ENCODE results near the gene KCTD8.
"Not testable (repeated sequence)": the region's sequence is repeated elsewhere in the genome, so short reads cannot be mapped to it uniquely, and the experiment has no call there.

KCTD8 gene

DNA sequence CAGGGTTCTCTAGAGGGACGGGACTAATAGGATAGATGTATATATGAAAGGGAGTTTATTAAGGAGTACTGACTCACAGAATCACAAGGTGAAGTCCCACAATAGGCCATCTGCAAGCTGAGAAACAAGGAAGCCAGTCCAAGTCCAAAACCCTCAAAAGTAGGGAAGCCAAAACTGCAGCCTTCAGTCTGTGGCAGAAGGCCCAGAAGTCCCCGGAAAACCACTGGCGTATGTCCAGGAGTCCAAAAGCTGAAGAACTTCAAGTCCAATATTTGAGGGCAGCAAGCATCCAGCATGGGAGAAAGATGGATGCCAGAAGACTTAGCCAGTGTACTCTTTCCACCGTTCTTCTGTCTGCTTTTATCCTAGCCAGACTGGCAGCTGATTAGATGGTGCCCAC is 227.2 kb downstream of the KCTD8 start:
- no peaks in the 10 kb centered on the region for H3K4me1 ChIP-seq
- no peaks in the 10 kb centered on the region for H3K36me3 ChIP-seq
- H3K9me3 ChIP-seq: no peaks in the 10 kb centered on the region
- H3K27me3 ChIP-seq: no peaks in the 10 kb centered on the region
- TF ChIP-seq, protein P1, sequence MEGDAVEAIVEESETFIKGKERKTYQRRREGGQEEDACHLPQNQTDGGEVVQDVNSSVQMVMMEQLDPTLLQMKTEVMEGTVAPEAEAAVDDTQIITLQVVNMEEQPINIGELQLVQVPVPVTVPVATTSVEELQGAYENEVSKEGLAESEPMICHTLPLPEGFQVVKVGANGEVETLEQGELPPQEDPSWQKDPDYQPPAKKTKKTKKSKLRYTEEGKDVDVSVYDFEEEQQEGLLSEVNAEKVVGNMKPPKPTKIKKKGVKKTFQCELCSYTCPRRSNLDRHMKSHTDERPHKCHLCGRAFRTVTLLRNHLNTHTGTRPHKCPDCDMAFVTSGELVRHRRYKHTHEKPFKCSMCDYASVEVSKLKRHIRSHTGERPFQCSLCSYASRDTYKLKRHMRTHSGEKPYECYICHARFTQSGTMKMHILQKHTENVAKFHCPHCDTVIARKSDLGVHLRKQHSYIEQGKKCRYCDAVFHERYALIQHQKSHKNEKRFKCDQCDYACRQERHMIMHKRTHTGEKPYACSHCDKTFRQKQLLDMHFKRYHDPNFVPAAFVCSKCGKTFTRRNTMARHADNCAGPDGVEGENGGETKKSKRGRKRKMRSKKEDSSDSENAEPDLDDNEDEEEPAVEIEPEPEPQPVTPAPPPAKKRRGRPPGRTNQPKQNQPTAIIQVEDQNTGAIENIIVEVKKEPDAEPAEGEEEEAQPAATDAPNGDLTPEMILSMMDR (IDR thresholded peaks at IDR 0.05; ENCODE audit: low read depth, low read length): no peak
- no peak overlapping the region for H3K4me3 ChIP-seq (ENCODE audit: low read depth, low read length)
- no peak for DNase-seq

DNA sequence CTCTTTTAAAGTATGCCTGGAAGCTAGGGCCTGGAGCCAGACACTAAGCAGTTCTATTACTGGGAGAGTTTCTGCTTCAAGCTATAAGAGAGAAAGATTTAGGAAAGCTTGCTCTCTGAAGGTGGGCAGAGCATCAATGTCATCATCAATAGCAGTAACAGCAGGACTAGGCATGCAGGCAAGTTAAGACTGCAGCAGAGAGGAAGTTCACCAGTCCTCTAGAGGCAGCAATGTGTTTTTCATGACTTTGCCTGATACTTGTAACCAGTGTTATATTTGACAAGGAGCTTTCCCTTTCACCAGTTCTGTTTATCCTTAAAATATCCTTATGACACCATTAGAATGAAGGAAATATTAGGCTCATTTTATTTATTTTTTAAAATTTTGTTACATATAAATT is 237.9 kb downstream of the KCTD8 start:
- H3K36me3 ChIP-seq: no peaks in the 10 kb centered on the region
- no peak overlapping the region for H3K4me3 ChIP-seq (ENCODE audit: low read depth, low read length)
- no peaks in the 10 kb centered on the region for H3K9me3 ChIP-seq
- H3K4me1 ChIP-seq: no peaks in the 10 kb centered on the region
- TF ChIP-seq, protein P1 (IDR thresholded peaks at IDR 0.05; ENCODE audit: low read depth, low read length): no peak
- H3K27me3 ChIP-seq: no peaks in the 10 kb centered on the region
- no peak for DNase-seq

DNA sequence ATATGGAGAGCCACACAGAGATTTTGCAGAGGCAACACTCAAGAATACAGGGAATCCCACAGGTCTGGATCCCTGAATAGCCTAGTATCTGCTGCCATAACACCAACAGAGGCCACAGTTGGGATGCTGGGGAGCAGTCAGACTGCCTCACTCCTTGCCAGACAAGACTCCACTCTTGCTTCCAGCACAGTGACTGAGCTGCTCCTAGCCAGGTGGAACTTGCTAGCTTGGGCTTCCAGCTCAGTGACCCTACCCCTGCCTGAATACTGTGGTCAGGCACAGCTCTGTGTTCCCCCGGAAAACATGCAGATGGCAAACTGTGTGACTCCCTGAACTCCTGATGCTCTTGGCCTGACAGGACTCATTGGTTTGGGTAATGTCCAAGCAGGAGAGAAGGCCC is 251.8 kb downstream of the KCTD8 start:
- TF ChIP-seq, protein P1 (IDR thresholded peaks at IDR 0.05; ENCODE audit: low read depth, low read length): no peak

DNA sequence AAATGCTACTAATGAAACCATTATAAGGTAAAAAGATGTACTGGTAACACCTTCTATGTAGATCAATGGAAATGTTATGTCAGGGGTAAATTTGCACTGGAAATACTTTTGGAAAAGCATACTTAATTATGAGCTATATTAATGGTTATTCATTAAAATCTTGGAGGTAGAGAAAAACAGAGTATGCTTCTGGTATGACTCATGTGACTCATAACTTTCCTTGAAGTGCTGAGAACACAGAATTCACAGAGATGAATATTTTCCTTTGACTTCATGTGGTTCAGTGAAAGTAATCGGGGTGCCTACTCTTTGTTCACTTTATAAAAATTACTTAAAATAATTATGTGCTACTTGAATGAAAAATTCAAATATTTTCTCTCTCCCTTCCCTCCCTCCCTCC is 254.2 kb downstream of the KCTD8 start:
- Histone ChIP-seq H3K9me3 (no peaks in the 10 kb centered on the region), H3K4me3 (ENCODE audit: low read depth, low read length) (no peak overlapping the region), H3K27me3 (no peaks in the 10 kb centered on the region), H3K36me3 (no peaks in the 10 kb centered on the region), H3K4me1 (no peaks in the 10 kb centered on the region)
- TF ChIP-seq, protein P1 (IDR thresholded peaks at IDR 0.05; ENCODE audit: low read depth, low read length): no peak
- DNase-seq: no peak

More for the DNA sequence above, 251.8 kb downstream of the KCTD8 start:
- no peak for DNase-seq
- Histone ChIP-seq H3K36me3 (no peaks in the 10 kb centered on the region), H3K4me3 (ENCODE audit: low read depth, low read length) (no peak overlapping the region), H3K27me3 (no peaks in the 10 kb centered on the region), H3K9me3 (no peaks in the 10 kb centered on the region), H3K4me1 (no peaks in the 10 kb centered on the region)

DNA sequence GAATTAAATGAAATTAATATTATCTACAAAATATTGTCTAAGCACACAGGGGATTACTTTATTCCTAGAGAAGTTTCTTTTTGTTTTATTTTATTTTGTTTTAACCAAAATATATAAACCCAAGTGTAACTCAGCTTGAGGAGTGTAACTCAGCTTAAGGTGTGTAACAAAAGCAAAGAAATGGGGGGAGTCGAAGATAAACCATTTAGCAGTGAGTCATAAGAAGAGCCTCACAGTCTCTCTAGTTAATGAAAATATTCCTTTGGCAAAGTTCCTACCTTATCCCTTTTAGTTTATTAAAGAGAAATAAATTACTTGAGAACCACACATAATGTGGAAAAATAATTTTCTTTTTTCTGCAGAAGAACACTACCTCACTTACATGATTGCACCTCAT is 261.8 kb downstream of the KCTD8 start:
- H3K4me3 ChIP-seq (ENCODE audit: low read depth, low read length): no peak overlapping the region
- H3K9me3 ChIP-seq: no peaks in the 10 kb centered on the region
- DNase-seq: no peak
- no peaks in the 10 kb centered on the region for H3K36me3 ChIP-seq
- no peaks in the 10 kb centered on the region for H3K27me3 ChIP-seq
- TF ChIP-seq, protein P1 (IDR thresholded peaks at IDR 0.05; ENCODE audit: low read depth, low read length): no peak
- no peaks in the 10 kb centered on the region for H3K4me1 ChIP-seq

DNA sequence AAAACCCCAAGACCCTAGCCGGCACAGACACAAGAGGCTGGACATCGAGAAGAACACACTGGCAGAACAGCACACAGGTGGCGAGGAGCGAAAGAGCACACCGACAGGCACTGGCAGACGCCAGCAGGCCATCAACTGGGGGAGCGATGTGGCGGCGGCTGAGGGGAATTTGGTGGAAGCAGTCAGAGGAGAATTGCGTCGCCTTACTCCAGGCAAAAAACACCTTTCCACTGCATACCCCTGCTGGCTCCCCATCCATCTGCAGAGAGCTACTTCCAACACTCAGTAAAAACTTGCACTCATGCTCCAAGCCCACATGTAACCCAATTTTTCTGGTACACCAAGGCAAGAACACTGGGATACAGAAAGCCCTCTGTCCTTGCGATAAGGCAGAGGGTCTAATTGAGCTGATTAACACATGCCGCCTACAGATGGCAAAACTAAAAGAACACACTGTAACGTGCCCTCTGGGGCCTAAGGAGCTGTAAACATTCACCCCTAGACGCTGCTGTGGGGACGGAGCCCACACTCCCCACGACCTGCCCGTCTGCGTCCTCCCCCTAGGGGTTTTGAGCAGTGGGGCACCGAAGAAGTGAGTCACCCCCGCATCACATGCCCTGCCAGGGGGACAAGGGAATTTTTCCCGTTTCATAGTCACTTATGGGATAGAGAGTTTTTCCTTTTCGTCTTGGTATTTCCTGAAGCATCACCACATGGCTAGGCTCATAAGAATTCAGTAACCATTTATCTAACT is 262.3 kb downstream of the KCTD8 start:
- DNase-seq: no peak
- H3K9me3 ChIP-seq: no peaks in the 10 kb centered on the region
- no peaks in the 10 kb centered on the region for H3K36me3 ChIP-seq
- no peaks in the 10 kb centered on the region for H3K4me1 ChIP-seq
- no peak overlapping the region for H3K4me3 ChIP-seq (ENCODE audit: low read depth, low read length)
- TF ChIP-seq, protein P1 (IDR thresholded peaks at IDR 0.05; ENCODE audit: low read depth, low read length): 0 out of 2 replicates have a peak, but pooled peaks have one; percentile 13
- H3K27me3 ChIP-seq: no peaks in the 10 kb centered on the region

DNA sequence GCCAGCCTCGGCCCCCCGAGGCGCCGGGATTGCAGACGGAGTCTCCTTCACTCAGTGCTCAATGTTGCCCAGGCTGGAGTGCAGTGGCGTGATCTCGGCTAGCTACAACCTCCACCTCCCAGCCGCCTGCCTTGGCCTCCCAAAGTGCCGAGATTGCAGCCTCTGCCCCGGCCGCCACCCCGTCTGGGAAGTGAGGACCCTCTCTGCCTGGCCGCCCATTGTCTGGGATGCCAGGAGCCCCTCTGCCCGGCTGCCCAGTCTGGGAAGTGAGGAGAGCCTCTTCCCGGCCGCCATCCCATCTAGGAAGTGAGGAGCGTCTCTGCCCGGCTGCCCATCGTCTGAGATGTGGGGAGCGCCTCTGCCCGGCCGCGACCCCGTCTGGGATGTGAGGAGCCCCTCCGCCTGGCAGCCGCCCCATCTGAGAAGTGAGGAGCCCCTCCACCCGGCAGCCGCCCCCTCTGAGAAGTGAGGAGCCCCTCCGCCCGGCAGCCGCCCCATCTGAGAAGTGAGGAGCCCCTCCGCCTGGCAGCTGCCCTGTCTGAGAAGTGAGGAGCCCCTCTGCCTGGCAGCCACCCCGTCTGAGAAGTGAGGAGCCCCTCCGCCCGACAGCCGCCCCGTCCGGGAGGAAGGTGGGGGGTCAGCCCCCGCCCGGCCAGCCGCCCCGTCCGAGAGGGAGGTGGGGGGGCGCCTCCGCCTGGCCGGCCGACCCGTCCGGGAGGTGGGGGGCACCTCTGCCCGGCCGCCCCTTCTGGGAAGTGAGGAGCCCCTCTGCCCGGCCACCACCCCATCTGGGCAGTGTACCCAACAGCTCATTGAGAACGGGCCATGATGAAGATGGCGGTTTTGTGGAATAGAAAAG is 266.9 kb downstream of the KCTD8 start:
- not testable (repeated sequence) for DNase-seq; H3K27me3 ChIP-seq; H3K9me3 ChIP-seq; H3K4me3 ChIP-seq (ENCODE audit: low read depth, low read length); H3K36me3 ChIP-seq; H3K4me1 ChIP-seq

DNA sequence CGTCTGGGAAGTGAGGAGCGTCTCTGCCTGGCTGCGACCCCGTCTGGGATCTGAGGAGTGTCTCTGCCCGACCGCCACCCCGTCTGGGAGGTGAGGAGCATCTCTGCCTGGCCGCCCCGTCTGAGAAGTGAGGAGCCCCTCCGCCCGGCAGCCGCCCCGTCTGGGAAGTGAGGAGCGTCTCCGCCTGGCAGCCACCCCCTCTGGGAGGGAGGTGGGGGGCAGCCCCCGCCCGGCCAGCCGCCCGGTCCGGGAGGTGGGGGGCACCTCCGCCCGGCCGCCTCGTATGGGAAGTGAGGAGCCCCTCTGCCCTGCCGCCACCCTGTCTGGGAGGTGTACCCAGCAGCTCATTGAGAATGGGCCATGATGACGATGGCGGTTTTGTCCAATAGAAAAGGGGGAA is 280.8 kb downstream of the KCTD8 start:
- H3K9me3 ChIP-seq; H3K36me3 ChIP-seq; DNase-seq; H3K27me3 ChIP-seq; H3K4me1 ChIP-seq; H3K4me3 ChIP-seq (ENCODE audit: low read depth, low read length): not testable (repeated sequence)
